Liver (tissue), 9 donors: ENCODE measurements around the gene PAX5. TPM values are rescaled to one million over a fixed set of nuclear protein-coding genes. Genes with fewer than 3 reads are reported as not detected.

Source experiments
- DNase-seq: peaks from one replicate; pipeline ENCODE4 v3.0.0-alpha.2; 2017; ENCODE audit warnings: low spot score
- H3K27ac ChIP-seq, 2 donors: one replicate each; pipeline ENCODE4 v1.7.0; 2013; ENCODE audit warnings: inconsistent platforms in 2 of 2, low read length in 2 of 2, control low read depth in 1 of 2, low read depth in 1 of 2, mild to moderate bottlenecking in 1 of 2
- H3K27me3 ChIP-seq, 4 donors: one replicate each; pipeline versions ENCODE4 v1.6.1 to v1.7.0; 2013; ENCODE audit warnings: low read length in 3 of 4, inconsistent platforms in 1 of 4, mild to moderate bottlenecking in 1 of 4, moderate library complexity in 1 of 4; ENCODE audit not compliant: control insufficient read depth in 4 of 4, insufficient read depth in 4 of 4
- H3K36me3 ChIP-seq, 4 donors: one replicate each; pipeline versions ENCODE4 v1.6.1 to v1.7.0; 2013; ENCODE audit warnings: low read length in 3 of 4, mild to moderate bottlenecking in 3 of 4, low read depth in 1 of 4, moderate library complexity in 1 of 4; ENCODE audit not compliant: control insufficient read depth in 4 of 4, insufficient read depth in 3 of 4
- H3K4me1 ChIP-seq, 4 donors: one replicate each; pipeline versions ENCODE4 v1.6.1 to v1.7.0; 2013; ENCODE audit warnings: low read length in 3 of 4, mild to moderate bottlenecking in 3 of 4, moderate library complexity in 1 of 4; ENCODE audit not compliant: control insufficient read depth in 4 of 4, insufficient read depth in 4 of 4
- H3K4me3 ChIP-seq, 3 donors: one replicate each; pipeline versions ENCODE4 v1.6.1 to v1.7.0; 2013; ENCODE audit warnings: low read length in 3 of 3, control low read depth in 1 of 3, low read depth in 1 of 3, mild to moderate bottlenecking in 1 of 3
- H3K9ac ChIP-seq, 2 donors: one replicate each; pipeline ENCODE4 v1.7.0; 2013; ENCODE audit warnings: low read length in 2 of 2, mild to moderate bottlenecking in 2 of 2, moderate library complexity in 2 of 2, control low read depth in 1 of 2, low read depth in 1 of 2
- H3K9me3 ChIP-seq, 4 donors: one replicate each; pipeline versions ENCODE4 v1.6.1 to v1.7.0; 2013; ENCODE audit warnings: low read length in 3 of 4; ENCODE audit not compliant: control insufficient read depth in 4 of 4
- FOXA1 ChIP-seq: IDR thresholded peaks from 2 replicates; pipeline ENCODE4 v1.6.1; 2016; ENCODE audit warnings: antibody characterized with exemption
- FOXA2 ChIP-seq: IDR thresholded peaks from 2 replicates; pipeline ENCODE4 v1.6.1; 2016; ENCODE audit warnings: antibody characterized with exemption
- GABPA ChIP-seq, 2 donors: IDR thresholded peaks in 1 of 2; conservative IDR thresholded peaks in 1 of 2; 2 replicates each; pipeline ENCODE4 v1.6.1; 2016; ENCODE audit warnings: antibody characterized with exemption in 2 of 2, mild to moderate bottlenecking in 1 of 2, moderate library complexity in 1 of 2
- HNF4A ChIP-seq, 2 donors: conservative IDR thresholded peaks; 2 replicates each; pipeline ENCODE4 v1.6.1; 2016; ENCODE audit warnings: antibody characterized with exemption in 2 of 2, mild to moderate bottlenecking in 2 of 2
- HNF4G ChIP-seq: IDR thresholded peaks from 2 replicates; pipeline ENCODE4 v1.6.1; 2016; ENCODE audit warnings: antibody characterized with exemption
- JUND ChIP-seq, 2 donors: IDR thresholded peaks; 2 replicates each; pipeline ENCODE4 v1.6.1; 2016; ENCODE audit warnings: antibody characterized with exemption in 2 of 2
- RAD21 ChIP-seq, 2 donors: IDR thresholded peaks; 2 replicates each; pipeline ENCODE4 v1.6.1; 2016; ENCODE audit warnings: antibody characterized with exemption in 2 of 2, mild to moderate bottlenecking in 2 of 2
- RXRA ChIP-seq, 2 donors: IDR thresholded peaks; 2 replicates each; pipeline ENCODE4 v1.6.1; 2017 to 2018; ENCODE audit warnings: antibody characterized with exemption in 2 of 2, mild to moderate bottlenecking in 1 of 2
- TAF1 ChIP-seq: conservative IDR thresholded peaks from 2 replicates; pipeline ENCODE4 v1.6.1; 2016; ENCODE audit warnings: antibody characterized with exemption, mild to moderate bottlenecking
- ZBTB33 ChIP-seq: IDR thresholded peaks from 2 replicates; pipeline ENCODE4 v1.6.1; 2016; ENCODE audit warnings: antibody characterized with exemption
- whole genome bisulfite sequencing: extraction: QIAGEN DNeasy Blood & Tissue Kit; methylation state at CpG from one replicate; pipeline ENCODE4 v1.1.7; 2013; 5-methylcytosine and 5-hydroxymethylcytosine counted together
- polyA plus RNA-seq, 2 donors: library from polyadenylated mRNA; stranded (reverse) in 1 of 2; unstranded in 1 of 2; fragments of 200-250 nt in 1 of 2; fragments of >200 nt in 1 of 2; fragmentation: Nextera tagmentation in 1 of 2; extraction: Ambion mirVana in 1 of 2; gene quantifications; one replicate each; pipeline versions ENCODE4 v1.2.1 to v1.2.3, GENCODE V29; 2013 to 2015
- total RNA-seq, 2 donors: library from RNA; depleted of rRNA; stranded (reverse); fragments of >200 nt; gene quantifications; one replicate each; pipeline ENCODE4 v1.2.3, GENCODE V29; 2014
- TF ChIP-seq, protein P1 (sequence below): IDR thresholded peaks from 2 replicates; pipeline ENCODE4 v1.6.1; 2016; ENCODE audit warnings: antibody characterized with exemption
- TF ChIP-seq, protein P2 (sequence below): IDR thresholded peaks from 2 replicates; pipeline ENCODE4 v1.6.1; 2016; ENCODE audit warnings: antibody characterized with exemption
- TF ChIP-seq, protein P3 (sequence below): IDR thresholded peaks from 2 replicates; pipeline ENCODE4 v1.6.1; 2016; ENCODE audit warnings: antibody characterized with exemption, mild to moderate bottlenecking
- donor health status: healthy.
- donor health status: healthy.
- donor health status: healthy.
- donor health status: healthy.
- donor health status: healthy.

Gene PAX5
- total and polyA plus RNA-seq, 4 donors, result 0.05 to 2.7 (median 0.11) TPM

- Histone ChIP-seq H3K9ac (no peak overlapping the region), H3K4me3 (no peak overlapping the region), H3K9me3 (no peaks in the 10 kb centered on the region), H3K27ac (no peak overlapping the region), H3K4me1 (peaks cover 0 to 11% (median 8%) of the 10 kb centered on the region in 4 donors), H3K36me3 (no peaks in the 10 kb centered on the region), H3K27me3 (no peaks in the 10 kb centered on the region)
- 90% methylated on average over 8 of the region's 8 CpGs for WGBS
- no peak for DNase-seq
- TF ChIP-seq TAF1 (no peak), JUND (IDR thresholded peaks at IDR 0.05) (no peak), HNF4A (conservative IDR thresholded peaks at IDR 0.05) (no peak), FOXA1 (no peak), HNF4G (no peak), RAD21 (IDR thresholded peaks at IDR 0.05) (no peak)
- TF ChIP-seq, protein P1, sequence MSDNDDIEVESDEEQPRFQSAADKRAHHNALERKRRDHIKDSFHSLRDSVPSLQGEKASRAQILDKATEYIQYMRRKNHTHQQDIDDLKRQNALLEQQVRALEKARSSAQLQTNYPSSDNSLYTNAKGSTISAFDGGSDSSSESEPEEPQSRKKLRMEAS, result no peak
- TF ChIP-seq, protein P2, sequence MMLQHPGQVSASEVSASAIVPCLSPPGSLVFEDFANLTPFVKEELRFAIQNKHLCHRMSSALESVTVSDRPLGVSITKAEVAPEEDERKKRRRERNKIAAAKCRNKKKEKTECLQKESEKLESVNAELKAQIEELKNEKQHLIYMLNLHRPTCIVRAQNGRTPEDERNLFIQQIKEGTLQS, result no peak
- TF ChIP-seq, protein P3, sequence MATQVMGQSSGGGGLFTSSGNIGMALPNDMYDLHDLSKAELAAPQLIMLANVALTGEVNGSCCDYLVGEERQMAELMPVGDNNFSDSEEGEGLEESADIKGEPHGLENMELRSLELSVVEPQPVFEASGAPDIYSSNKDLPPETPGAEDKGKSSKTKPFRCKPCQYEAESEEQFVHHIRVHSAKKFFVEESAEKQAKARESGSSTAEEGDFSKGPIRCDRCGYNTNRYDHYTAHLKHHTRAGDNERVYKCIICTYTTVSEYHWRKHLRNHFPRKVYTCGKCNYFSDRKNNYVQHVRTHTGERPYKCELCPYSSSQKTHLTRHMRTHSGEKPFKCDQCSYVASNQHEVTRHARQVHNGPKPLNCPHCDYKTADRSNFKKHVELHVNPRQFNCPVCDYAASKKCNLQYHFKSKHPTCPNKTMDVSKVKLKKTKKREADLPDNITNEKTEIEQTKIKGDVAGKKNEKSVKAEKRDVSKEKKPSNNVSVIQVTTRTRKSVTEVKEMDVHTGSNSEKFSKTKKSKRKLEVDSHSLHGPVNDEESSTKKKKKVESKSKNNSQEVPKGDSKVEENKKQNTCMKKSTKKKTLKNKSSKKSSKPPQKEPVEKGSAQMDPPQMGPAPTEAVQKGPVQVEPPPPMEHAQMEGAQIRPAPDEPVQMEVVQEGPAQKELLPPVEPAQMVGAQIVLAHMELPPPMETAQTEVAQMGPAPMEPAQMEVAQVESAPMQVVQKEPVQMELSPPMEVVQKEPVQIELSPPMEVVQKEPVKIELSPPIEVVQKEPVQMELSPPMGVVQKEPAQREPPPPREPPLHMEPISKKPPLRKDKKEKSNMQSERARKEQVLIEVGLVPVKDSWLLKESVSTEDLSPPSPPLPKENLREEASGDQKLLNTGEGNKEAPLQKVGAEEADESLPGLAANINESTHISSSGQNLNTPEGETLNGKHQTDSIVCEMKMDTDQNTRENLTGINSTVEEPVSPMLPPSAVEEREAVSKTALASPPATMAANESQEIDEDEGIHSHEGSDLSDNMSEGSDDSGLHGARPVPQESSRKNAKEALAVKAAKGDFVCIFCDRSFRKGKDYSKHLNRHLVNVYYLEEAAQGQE, result no peak
Observed at GRCh38 chr9:36867241-36867640, 166.8 kb downstream of the PAX5 start.

DNA sequence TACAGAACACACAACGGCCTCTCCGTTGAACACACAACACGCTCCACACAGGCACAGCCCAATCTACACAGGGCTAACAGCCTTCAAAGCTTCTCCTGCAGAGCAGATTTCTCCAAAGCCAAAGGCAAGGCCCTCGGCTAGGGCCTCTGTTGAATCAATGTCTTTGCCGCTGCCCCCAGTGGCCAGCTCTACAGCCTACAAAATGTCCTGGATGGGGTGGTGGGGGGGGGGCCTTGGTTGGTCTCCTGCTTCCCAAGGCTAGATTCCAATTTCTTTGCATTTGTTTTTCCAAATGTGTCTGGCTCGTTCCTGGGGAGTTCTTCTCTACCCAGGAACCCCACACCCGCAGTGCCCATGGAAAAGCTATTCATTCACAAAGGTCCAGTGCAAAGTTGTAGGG, 167.2 kb downstream of the PAX5 start:
- H3K9me3 ChIP-seq, result no peaks in the 10 kb centered on the region
- H3K27ac ChIP-seq, result no peak overlapping the region
- DNase-seq, result no peak
- no peak overlapping the region for H3K9ac ChIP-seq
- 90% methylated on average over 7 of the region's 7 CpGs for WGBS
- no peak for TF ChIP-seq RXRA (IDR thresholded peaks at IDR 0.05)
- TF ChIP-seq, protein P2, result no peak
- TF ChIP-seq ZBTB33, result no peak
- TF ChIP-seq GABPA (IDR thresholded peaks at IDR 0.05 in 1 of 2, conservative IDR thresholded peaks at IDR 0.05 in 1 of 2), result no peak
- TF ChIP-seq HNF4A (conservative IDR thresholded peaks at IDR 0.05), result no peak
- TF ChIP-seq FOXA2, result no peak
- TF ChIP-seq JUND (IDR thresholded peaks at IDR 0.05), result no peak
- TF ChIP-seq, protein P3, result no peak
- H3K27me3 ChIP-seq, result no peaks in the 10 kb centered on the region
- H3K4me3 ChIP-seq, result no peak overlapping the region
- no peaks in the 10 kb centered on the region for H3K36me3 ChIP-seq
- peaks cover 0 to 11% (median 8%) of the 10 kb centered on the region in 4 donors for H3K4me1 ChIP-seq
